GM18519 (cell line): ENCODE measurements around the gene CDCP1.
A peak's percentile ranks its signal among the peaks of the same experiment; 100 is the strongest.
"Not testable (repeated sequence)": the region's sequence is repeated elsewhere in the genome, so short reads cannot be mapped to it uniquely, and the experiment has no call there.

Experiments used
- ATAC-seq: cut with Tn5 transposase; IDR thresholded peaks from one replicate; pipeline ENCODE4 v1.9.1; 2021; ENCODE audit warnings: mild to moderate bottlenecking, moderate library complexity; ENCODE audit not compliant: unreplicated experiment, low FRiP score

CDCP1 gene

GRCh38 chr3:45064512-45065372 lies 81.4 kb downstream of the CDCP1 start:
- no peak for ATAC-seq

- ATAC-seq = no peak
Observed at GRCh38 chr3:45062697-45063070, 83.5 kb downstream of the CDCP1 start.

GRCh38 chr3:45060165-45060892 lies 85.8 kb downstream of the CDCP1 start:
- no peak for ATAC-seq

- no peak for ATAC-seq
Observed at GRCh38 chr3:45059132-45059531, 87.0 kb downstream of the CDCP1 start.

- ATAC-seq = no peak
Observed at GRCh38 chr3:45057557-45057956, 88.6 kb downstream of the CDCP1 start.

- no peak for ATAC-seq
Observed at GRCh38 chr3:45056608-45057301, 89.4 kb downstream of the CDCP1 start.

- ATAC-seq = no peak
Observed at GRCh38 chr3:45055411-45056143, 90.6 kb downstream of the CDCP1 start.

GRCh38 chr3:45055032-45055410 lies 91.2 kb downstream of the CDCP1 start:
- no peak for ATAC-seq

- no peak for ATAC-seq
Observed at GRCh38 chr3:45054196-45054857, 91.9 kb downstream of the CDCP1 start.

GRCh38 chr3:45053805-45054195 lies 92.4 kb downstream of the CDCP1 start:
- ATAC-seq = not testable (repeated sequence)

- ATAC-seq = no peak
Observed at GRCh38 chr3:45051685-45052084, 94.5 kb downstream of the CDCP1 start.

- ATAC-seq = no peak
Observed at GRCh38 chr3:45049807-45050206, 96.4 kb downstream of the CDCP1 start.

- no peak for ATAC-seq
Observed at GRCh38 chr3:45048244-45048643, 97.9 kb downstream of the CDCP1 start.

- no peak for ATAC-seq
Observed at GRCh38 chr3:45043728-45044299, 102.4 kb downstream of the CDCP1 start.

GRCh38 chr3:45042162-45042561 lies 104.0 kb downstream of the CDCP1 start:
- ATAC-seq = no peak

GRCh38 chr3:45041666-45042065 lies 104.5 kb downstream of the CDCP1 start:
- ATAC-seq = no peak

GRCh38 chr3:45037720-45038455 lies 108.3 kb downstream of the CDCP1 start:
- ATAC-seq = peak; percentile 54

GRCh38 chr3:45035441-45036301 lies 110.5 kb downstream of the CDCP1 start:
- no peak for ATAC-seq
